H9 (cell line): ENCODE measurements around the gene CFAP46. TPM values are rescaled to one million over a fixed set of nuclear protein-coding genes. Genes with fewer than 3 reads are reported as not detected.

Source experiments
- DNase-seq: peaks from one replicate; pipeline ENCODE4 v3.0.0-alpha.2; 2017
- H2AFZ ChIP-seq: one replicate; pipeline ENCODE4 v1.6.1; 2013; ENCODE audit warnings: mild to moderate bottlenecking, low read length, control low read depth, moderate library complexity
- H2AK5ac ChIP-seq: 2 replicates; pipeline ENCODE4 v1.6.1; 2013; ENCODE audit warnings: low read length, control low read depth, mixed read lengths; ENCODE audit not compliant: insufficient read length
- H2BK120ac ChIP-seq: one replicate; pipeline ENCODE4 v1.6.1; 2013; ENCODE audit warnings: low read depth, mild to moderate bottlenecking, low read length, control low read depth, inconsistent platforms; ENCODE audit not compliant: poor library complexity, severe bottlenecking
- H2BK12ac ChIP-seq: 2 replicates; pipeline ENCODE4 v1.6.1; 2013; ENCODE audit warnings: low read length, control low read depth, mixed read lengths, low read depth; ENCODE audit not compliant: insufficient read length
- H2BK15ac ChIP-seq: 2 replicates; pipeline ENCODE4 v1.6.1; 2013; ENCODE audit warnings: low read depth, low read length, control low read depth
- H2BK20ac ChIP-seq: one replicate; pipeline ENCODE4 v1.6.1; 2013; ENCODE audit warnings: low read depth, mild to moderate bottlenecking, low read length, control low read depth, inconsistent platforms; ENCODE audit not compliant: poor library complexity, severe bottlenecking
- H2BK5ac ChIP-seq: 2 replicates; pipeline ENCODE4 v1.6.1; 2013; ENCODE audit warnings: low read length, control low read depth, mixed read lengths; ENCODE audit not compliant: insufficient read length
- H3K14ac ChIP-seq: 2 replicates; pipeline ENCODE4 v1.6.1; 2013; ENCODE audit warnings: low read length, control low read depth; ENCODE audit not compliant: insufficient read depth
- H3K18ac ChIP-seq: 2 replicates; pipeline ENCODE4 v1.6.1; 2013; ENCODE audit warnings: low read depth, mild to moderate bottlenecking, mixed read lengths, low read length, control low read depth; ENCODE audit not compliant: insufficient read length
- H3K23ac ChIP-seq: 2 replicates; pipeline ENCODE4 v1.6.1; 2013; ENCODE audit warnings: low read length, control low read depth, mixed read lengths, low read depth; ENCODE audit not compliant: insufficient read length
- H3K23me2 ChIP-seq: 2 replicates; pipeline ENCODE4 v1.6.1; 2013; ENCODE audit warnings: low read depth, mild to moderate bottlenecking, mixed read lengths, low read length, control low read depth; ENCODE audit not compliant: insufficient read length, poor library complexity, severe bottlenecking
- H3K27ac ChIP-seq: 2 replicates; pipeline ENCODE4 v1.5.1; 2013; ENCODE audit warnings: low read length, control low read depth, mixed read lengths, low read depth; ENCODE audit not compliant: insufficient read length
- H3K27me3 ChIP-seq: 2 replicates; pipeline ENCODE4 v1.6.1; 2013; ENCODE audit warnings: low read length, control low read depth, inconsistent platforms; ENCODE audit not compliant: insufficient read depth
- H3K4ac ChIP-seq: 2 replicates; pipeline ENCODE4 v1.6.1; 2013; ENCODE audit warnings: low read depth, mild to moderate bottlenecking, control low read depth, inconsistent platforms, low read length, moderate library complexity
- H3K4me1 ChIP-seq: 2 replicates; pipeline ENCODE4 v1.6.1; 2013; ENCODE audit warnings: low read length, control low read depth, inconsistent platforms; ENCODE audit not compliant: insufficient read depth
- H3K4me2 ChIP-seq: 2 replicates; pipeline ENCODE4 v1.6.1; 2013; ENCODE audit warnings: low read length, control low read depth, mixed read lengths; ENCODE audit not compliant: insufficient read length, insufficient read depth
- H3K56ac ChIP-seq: 2 replicates; pipeline ENCODE4 v1.6.1; 2013; ENCODE audit warnings: low read depth, mild to moderate bottlenecking, mixed read lengths, low read length, control low read depth; ENCODE audit not compliant: insufficient read length
- H3K79me1 ChIP-seq: 2 replicates; pipeline ENCODE4 v1.6.1; 2013; ENCODE audit warnings: low read depth, mild to moderate bottlenecking, moderate library complexity, low read length, control low read depth, inconsistent platforms; ENCODE audit not compliant: insufficient read depth, poor library complexity, severe bottlenecking
- H3K79me2 ChIP-seq: 2 replicates; pipeline ENCODE4 v1.6.1; 2013; ENCODE audit warnings: low read length, control low read depth, inconsistent platforms; ENCODE audit not compliant: insufficient read depth
- H3K9ac ChIP-seq: 2 replicates; pipeline ENCODE4 v1.6.1; 2013; ENCODE audit warnings: low read length, control low read depth, mixed read lengths; ENCODE audit not compliant: insufficient read length; ENCODE audit errors: extremely low read depth
- H3K9me3 ChIP-seq: one replicate; pipeline ENCODE4 v1.6.1; 2013; ENCODE audit warnings: low read depth, low read length, inconsistent platforms; ENCODE audit not compliant: control insufficient read depth
- H3T11ph ChIP-seq: one replicate; pipeline ENCODE4 v1.6.1; 2013; ENCODE audit warnings: mild to moderate bottlenecking, low read length, control low read depth, inconsistent platforms
- H4K20me1 ChIP-seq: one replicate; pipeline ENCODE4 v1.6.1; 2013; ENCODE audit not compliant: control insufficient read depth, insufficient read length, insufficient read depth
- H4K5ac ChIP-seq: 2 replicates; pipeline ENCODE4 v1.6.1; 2013; ENCODE audit warnings: low read depth, mild to moderate bottlenecking, mixed read lengths, low read length, control low read depth; ENCODE audit not compliant: insufficient read length
- H4K8ac ChIP-seq: replicated peaks from 2 replicates; pipeline ENCODE4 v1.6.1; 2013; ENCODE audit warnings: low read length, control low read depth, mixed read lengths, low read depth; ENCODE audit not compliant: insufficient read length
- H4K91ac ChIP-seq: 2 replicates; pipeline ENCODE4 v1.6.1; 2013; ENCODE audit warnings: low read depth, mild to moderate bottlenecking, moderate library complexity, mixed read lengths, low read length, control low read depth; ENCODE audit not compliant: insufficient read length
- H3K27ac Mint-ChIP-seq, 3 experiments: 2 replicates in 2 of 3; 3 replicates in 1 of 3; pipeline ENCODE4 v1.8.0; 2020 to 2021; ENCODE audit warnings: mixed read lengths in 3 of 3, mild to moderate bottlenecking in 1 of 3, moderate library complexity in 1 of 3
- H3K27me3 Mint-ChIP-seq: 2 replicates; pipeline ENCODE4 v1.8.0; 2021; ENCODE audit warnings: low read depth, mild to moderate bottlenecking, moderate library complexity, mixed read lengths
- H3K36me3 Mint-ChIP-seq, 3 experiments: 2 replicates in 2 of 3; 3 replicates in 1 of 3; pipeline ENCODE4 v1.8.0; 2020 to 2021; ENCODE audit warnings: low read depth in 3 of 3, mixed read lengths in 3 of 3; ENCODE audit not compliant: insufficient read depth in 1 of 3
- H3K4me1 Mint-ChIP-seq, 2 experiments: 2 replicates each; pipeline ENCODE4 v1.8.0; 2020; ENCODE audit warnings: mixed read lengths in 2 of 2
- H3K4me3 Mint-ChIP-seq, 2 experiments: 2 replicates in 1 of 2; 3 replicates in 1 of 2; pipeline ENCODE4 v1.8.0; 2020 to 2021; ENCODE audit warnings: mild to moderate bottlenecking in 2 of 2, mixed read lengths in 2 of 2, moderate library complexity in 1 of 2
- H3K9me3 Mint-ChIP-seq, 2 experiments: 2 replicates in 1 of 2; 3 replicates in 1 of 2; pipeline ENCODE4 v1.8.0; 2020; ENCODE audit warnings: mild to moderate bottlenecking in 2 of 2, mixed read lengths in 2 of 2, moderate library complexity in 1 of 2
- CTCF ChIP-seq: fragments of 200-600 bp; sonication (generic); conservative IDR thresholded peaks from 3 replicates; pipeline ENCODE4 v1.8.0; 2021; ENCODE audit warnings: antibody characterized with exemption, mild to moderate bottlenecking
- WGBS: extraction: QIAGEN DNeasy Blood & Tissue Kit; methylation state at CpG from one replicate; pipeline ENCODE4 v1.1.7; 2013; ENCODE audit warnings: missing lambda C conversion rate, low lambda C conversion rate, mixed read lengths; ENCODE audit not compliant: insufficient read length; ENCODE audit errors: extremely low coverage; 5-methylcytosine and 5-hydroxymethylcytosine counted together
- total RNA-seq: library from RNA; stranded (reverse); gene quantifications from 2 replicates; pipeline ENCODE4 v1.2.1, GENCODE V29; 2021

The CFAP46 gene
- total RNA-seq, 1 experiment from 2014 or later, result 3.1 TPM

GRCh38 chr10:132781556-132781955 is 160.8 kb downstream of the CFAP46 start:
- no peak overlapping the region for H3K56ac ChIP-seq
- no peak overlapping the region for H2BK15ac ChIP-seq
- H3K27me3 ChIP-seq, result peaks cover 40% of the 10 kb centered on the region
- H3K23me2 ChIP-seq, result no peaks in the 10 kb centered on the region
- peaks cover 14 to 16% of the 10 kb centered on the region in 2 experiments for H3K4me1 Mint-ChIP-seq
- H3K27me3 Mint-ChIP-seq, result peaks cover 52% of the 10 kb centered on the region
- H3K4ac ChIP-seq, result no peak overlapping the region
- H2BK5ac ChIP-seq, result no peak overlapping the region
- no peak overlapping the region for H3T11ph ChIP-seq
- no peak overlapping the region for H2BK12ac ChIP-seq
- H3K9ac ChIP-seq, result no peak overlapping the region
- H3K9me3 Mint-ChIP-seq, result no peaks in the 10 kb centered on the region
- H3K27ac Mint-ChIP-seq, result no peak overlapping the region
- H3K79me1 ChIP-seq, result no peaks in the 10 kb centered on the region
- no peak overlapping the region for H3K4me2 ChIP-seq
- no peak overlapping the region for H3K4me3 Mint-ChIP-seq
- 0 out of 2 replicates have a peak, but pooled peaks cover 3% of the 10 kb centered on the region for H3K4me1 ChIP-seq
- H3K23ac ChIP-seq, result no peak overlapping the region
- H3K9me3 ChIP-seq, result no peaks in the 10 kb centered on the region
- no peak overlapping the region for H2AFZ ChIP-seq
- no peak overlapping the region for H2BK20ac ChIP-seq
- no peak overlapping the region for H4K5ac ChIP-seq
- no peak overlapping the region for H2AK5ac ChIP-seq
- no CpG with 5 or more reads among the region's 20 CpGs for WGBS
- no peaks in the 10 kb centered on the region for H4K20me1 ChIP-seq
- H3K36me3 Mint-ChIP-seq, result peaks cover 0 to 3% (median 0%) of the 10 kb centered on the region in 3 experiments; a peak in 4 of 7 replicates
- no peak overlapping the region for H3K27ac ChIP-seq
- no peak overlapping the region for H4K91ac ChIP-seq
- no peak overlapping the region for H4K8ac ChIP-seq
- no peak overlapping the region for H3K18ac ChIP-seq
- no peak overlapping the region for H2BK120ac ChIP-seq
- H3K14ac ChIP-seq, result no peak overlapping the region
- DNase-seq, result no peak
- no peak for TF ChIP-seq CTCF
- no peaks in the 10 kb centered on the region for H3K79me2 ChIP-seq
